SU-DHL-6 (cell line): ENCODE measurements around the gene PSMA3.

Experiments used
- CTCF ChIP-seq: fragments of 200-600 bp; sonication (generic); IDR thresholded peaks from one replicate; pipeline ENCODE4 v1.5.1; 2017; ENCODE audit warnings: antibody characterized with exemption, mild to moderate bottlenecking, low read length, moderate library complexity; ENCODE audit not compliant: insufficient read depth, poor library complexity, severe bottlenecking
- EZH2phosphoT487 ChIP-seq: fragments of 200-600 bp; sonication (generic), shearing (Covaris generic); conservative IDR thresholded peaks from 2 replicates; pipeline ENCODE4 v1.6.1; 2018; ENCODE audit warnings: mild to moderate bottlenecking, antibody characterized with exemption, low read length, moderate library complexity, mixed read lengths

DNA sequence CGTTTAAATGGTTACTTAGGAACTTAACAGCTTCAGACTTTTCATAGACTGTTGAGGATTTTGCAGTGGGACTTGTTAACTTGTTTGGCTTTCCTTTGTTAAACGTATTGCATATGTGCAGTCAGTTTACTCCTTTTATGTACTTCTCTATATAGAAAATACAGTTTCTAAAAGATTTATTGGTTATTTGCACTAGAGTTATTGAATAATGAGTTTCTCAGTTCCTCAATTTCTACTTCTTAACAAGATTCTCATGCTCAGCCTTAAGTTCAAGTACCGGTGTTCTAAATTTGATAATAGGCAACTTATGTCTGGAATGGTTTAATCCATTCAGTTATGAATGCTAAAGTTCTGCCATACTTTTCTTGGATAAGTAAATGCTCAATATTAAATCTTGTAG lies 919 bp downstream of the PSMA3 start:
- TF ChIP-seq CTCF (no peak), EZH2phosphoT487 (no peak)
